Posterior vena cava (tissue), 2 donors: Measurements from ENCODE around the gene ZNF343. TPM values are rescaled to one million over a fixed set of nuclear protein-coding genes. Genes with fewer than 3 reads are reported as not detected.
A peak's percentile ranks its signal among the peaks of the same experiment; 100 is the strongest.

Experiments
- DNase-seq: peaks from one replicate; pipeline ENCODE4 v3.0.0-alpha.2; 2020; ENCODE audit warnings: low spot score
- intact Hi-C, 2 donors: fragments of 100-400 bp; cut with DNase I; formaldehyde crosslinking; loops; one replicate each; pipeline versions ENCODE4 v1.14.1 to v1.14.2; 2022 to 2023
- total RNA-seq, 2 donors: library from RNA; stranded (reverse); fragmentation: NEBNext Ultra II Directional; extraction: Animal tissue kit (Norgen Biotek cat#: 25700); gene quantifications; one replicate each; pipeline ENCODE4 v1.2.1, GENCODE V29; 2021
- donor health status: DM: yes; HTN: yes; CAD: no.
- donor health status: DM: yes; HTN: yes; CAD: no.

ZNF343 gene
- total RNA-seq, 2 donors from 2014 or later: 9.5 to 10.0 TPM

DNA sequence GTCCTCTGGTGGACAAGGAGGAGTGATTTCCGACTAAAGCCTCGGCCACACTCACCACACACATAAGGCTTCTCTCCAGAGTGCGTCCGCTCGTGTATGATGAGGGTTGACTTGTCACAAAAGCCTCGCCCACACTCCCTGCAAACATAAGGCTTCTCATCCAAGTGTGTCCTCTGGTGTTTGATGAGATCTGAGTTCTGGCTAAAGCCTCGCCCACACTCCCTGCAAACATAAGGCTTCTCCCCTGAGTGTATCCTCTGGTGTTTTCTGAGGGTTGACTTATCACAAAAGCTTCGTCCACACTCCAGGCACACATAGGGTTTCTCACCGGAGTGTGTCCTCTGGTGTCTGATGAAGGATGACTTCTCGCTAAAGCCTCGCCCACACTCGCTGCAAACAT, 25.2 kb downstream of the ZNF343 start:
- no peak for DNase-seq
- intact Hi-C loops: no loop called here

GRCh38 chr20:2480381-2480780, 28.3 kb downstream of the ZNF343 start:
- intact Hi-C loops: no loop called here
- DNase-seq: no peak

DNA sequence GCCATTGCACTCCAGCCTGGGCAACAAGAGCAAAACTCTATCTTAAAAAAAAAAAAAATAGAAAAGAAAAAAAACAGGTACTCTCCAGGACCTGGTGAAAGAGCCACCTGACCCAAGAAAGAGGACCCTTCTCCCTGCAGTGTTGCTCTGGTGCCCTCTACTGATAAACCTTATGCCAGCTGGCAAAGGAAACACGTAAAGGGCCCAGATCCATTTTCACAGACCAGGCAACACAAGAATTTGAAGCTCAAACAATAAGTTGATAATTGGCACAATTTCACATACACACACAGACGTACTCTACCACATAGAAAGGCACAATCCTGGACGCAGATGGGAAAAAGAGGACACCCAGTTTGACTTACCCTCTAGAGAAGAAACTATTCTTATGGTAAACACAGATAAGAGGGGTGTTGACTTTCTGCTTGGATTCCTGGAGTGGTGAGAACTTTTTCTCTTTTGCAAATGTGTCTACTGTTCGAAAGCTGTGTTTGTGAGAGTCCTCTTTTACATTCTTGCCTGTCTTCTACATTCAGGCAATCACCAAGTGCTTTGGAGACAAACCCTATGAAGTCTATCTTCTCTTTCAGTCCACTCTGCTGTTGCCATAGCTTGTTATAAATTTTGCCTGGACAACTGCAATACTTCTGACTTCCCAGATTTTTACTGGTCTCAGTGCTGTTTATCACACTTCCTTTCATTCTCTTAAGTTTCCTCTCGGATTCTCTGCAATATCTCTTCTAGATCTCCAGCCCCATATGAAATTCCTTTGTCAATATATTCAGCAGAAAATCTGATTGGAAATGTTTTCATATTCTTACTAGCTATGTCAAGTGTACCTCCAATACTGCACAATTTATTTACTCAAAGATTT, 31.7 kb downstream of the ZNF343 start:
- DNase-seq: no peak
- intact Hi-C loops: no loop called here

GRCh38 chr20:2475850-2476741, 32.6 kb downstream of the ZNF343 start:
- intact Hi-C loops: no loop called here
- no peak for DNase-seq

- intact Hi-C loops: no loop called here
These were observed 35.2 kb downstream of the ZNF343 start for GRCh38 chr20:2473516-2473915.

GRCh38 chr20:2470423-2471193, 38.1 kb downstream of the ZNF343 start, which contains the start of gene SNRPB:
SNRPB (minus strand) TSS chr20:2470789; CDS start chr20:2470690, 99 bp downstream.
- intact Hi-C loops: no loop called here
- DNase-seq: peak; percentile 99

More at GRCh38 chr20:2473516-2473915, 35.2 kb downstream of the ZNF343 start:
- no peak for DNase-seq

DNA sequence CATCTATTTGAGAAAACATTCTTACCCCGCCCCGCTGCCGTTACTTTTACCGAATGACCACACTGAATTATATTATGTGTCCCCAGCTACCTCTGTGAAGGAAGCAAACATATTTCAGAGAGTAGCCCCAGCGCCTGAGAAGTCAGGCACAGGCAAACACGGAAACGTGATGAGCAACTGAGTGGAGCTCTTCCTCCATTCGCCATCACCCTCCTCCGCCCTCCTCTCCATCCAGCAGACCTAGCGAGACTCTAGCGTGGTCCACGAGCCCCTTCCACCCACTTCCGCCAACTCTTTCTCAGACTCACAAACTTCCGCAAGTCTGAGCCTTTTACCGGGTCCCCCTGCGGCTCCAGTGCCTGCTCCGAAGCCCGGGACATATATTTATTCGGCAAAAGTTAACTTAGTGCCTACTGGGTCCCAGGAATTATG, 38.7 kb downstream of the ZNF343 start:
- DNase-seq: no peak
- intact Hi-C loops: no loop called here

DNA sequence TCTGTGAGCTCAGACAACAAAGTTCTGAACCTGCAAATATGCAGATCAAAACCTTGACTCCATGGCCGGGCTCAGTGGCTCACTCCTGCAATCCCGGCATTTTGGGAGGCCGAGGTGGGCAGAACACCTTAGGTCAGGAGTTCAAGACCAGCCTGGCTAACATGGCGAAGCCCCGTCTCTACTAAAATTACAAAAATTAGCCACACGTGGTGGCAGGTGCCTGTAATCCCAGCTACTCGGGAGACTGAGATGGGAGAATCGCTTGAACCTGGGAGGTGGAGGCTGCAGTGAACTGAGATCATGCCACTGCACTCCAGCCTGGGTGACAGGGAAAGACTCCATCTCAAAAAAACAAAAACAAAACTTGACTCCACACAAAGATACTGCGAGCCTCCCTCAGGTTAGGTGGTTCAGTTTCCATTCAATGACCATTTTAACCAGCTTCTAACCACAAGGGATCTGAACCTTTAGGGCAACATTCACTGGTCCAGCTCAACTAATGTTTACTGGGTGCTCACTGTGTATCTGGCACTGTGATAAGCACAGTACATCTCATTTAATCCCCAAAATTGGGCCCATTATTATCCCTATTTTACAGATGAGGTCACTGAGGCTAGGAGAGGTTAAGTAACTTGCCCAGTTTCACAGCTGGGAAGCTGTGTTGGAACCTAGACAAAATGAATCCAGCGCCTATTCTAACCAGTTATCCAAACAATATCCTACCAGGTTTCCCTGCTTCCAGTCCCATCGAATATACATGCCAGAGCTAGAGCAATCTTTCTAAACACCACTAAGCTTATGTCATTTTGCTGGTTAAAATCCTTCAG, 39.9 kb downstream of the ZNF343 start:
- intact Hi-C loops: no loop called here
- DNase-seq: no peak

DNA sequence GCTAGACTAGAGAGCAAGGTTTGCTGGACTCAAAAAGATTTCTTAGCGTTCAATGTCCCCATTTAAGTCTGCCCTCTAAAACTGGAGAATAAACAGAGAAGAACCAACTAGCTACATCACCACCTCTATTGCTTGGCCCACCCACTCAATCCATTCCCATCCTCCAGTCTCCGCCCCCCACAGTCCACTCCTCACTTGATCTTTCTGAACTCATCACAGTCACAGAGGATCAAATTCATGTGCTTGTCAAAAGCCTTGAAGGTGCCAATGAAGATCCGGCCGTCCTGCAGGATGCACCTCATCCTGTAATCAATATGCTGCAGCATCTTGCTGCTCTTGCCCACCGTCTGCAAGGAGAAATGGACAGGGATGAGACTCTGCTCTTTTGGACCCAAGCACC, 41.3 kb downstream of the ZNF343 start:
- DNase-seq: no peak
- intact Hi-C loops: no loop called here

DNA sequence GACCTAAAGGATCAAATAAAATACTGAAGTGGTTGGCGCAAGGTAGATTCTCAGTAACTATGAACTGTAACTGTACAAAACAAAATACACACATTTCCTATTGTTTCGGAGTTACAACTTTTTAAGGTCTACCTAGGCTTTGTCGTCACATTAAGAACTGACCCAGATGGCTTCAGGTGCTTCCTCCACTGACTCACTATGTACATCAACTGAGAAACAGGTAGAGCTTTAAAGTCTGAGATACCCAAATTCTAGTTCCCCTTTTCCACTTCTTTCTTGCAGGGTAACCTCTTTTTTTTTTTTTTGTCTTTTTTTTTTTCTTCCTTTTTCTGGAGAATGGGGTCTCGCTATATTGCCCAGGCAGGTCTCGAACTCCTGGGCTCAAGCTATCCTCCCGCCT, 43.6 kb downstream of the ZNF343 start:
- intact Hi-C loops: no loop called here
- DNase-seq: no peak

- DNase-seq: no peak
- intact Hi-C loops: no loop called here
These were observed 44.9 kb downstream of the ZNF343 start for GRCh38 chr20:2463616-2464365.

GRCh38 chr20:2462484-2462883, 46.2 kb downstream of the ZNF343 start:
- intact Hi-C loops: no loop called here
- DNase-seq: no peak

GRCh38 chr20:2460752-2461424, 47.8 kb downstream of the ZNF343 start:
- no peak for DNase-seq
- intact Hi-C loops: no loop called here

DNA sequence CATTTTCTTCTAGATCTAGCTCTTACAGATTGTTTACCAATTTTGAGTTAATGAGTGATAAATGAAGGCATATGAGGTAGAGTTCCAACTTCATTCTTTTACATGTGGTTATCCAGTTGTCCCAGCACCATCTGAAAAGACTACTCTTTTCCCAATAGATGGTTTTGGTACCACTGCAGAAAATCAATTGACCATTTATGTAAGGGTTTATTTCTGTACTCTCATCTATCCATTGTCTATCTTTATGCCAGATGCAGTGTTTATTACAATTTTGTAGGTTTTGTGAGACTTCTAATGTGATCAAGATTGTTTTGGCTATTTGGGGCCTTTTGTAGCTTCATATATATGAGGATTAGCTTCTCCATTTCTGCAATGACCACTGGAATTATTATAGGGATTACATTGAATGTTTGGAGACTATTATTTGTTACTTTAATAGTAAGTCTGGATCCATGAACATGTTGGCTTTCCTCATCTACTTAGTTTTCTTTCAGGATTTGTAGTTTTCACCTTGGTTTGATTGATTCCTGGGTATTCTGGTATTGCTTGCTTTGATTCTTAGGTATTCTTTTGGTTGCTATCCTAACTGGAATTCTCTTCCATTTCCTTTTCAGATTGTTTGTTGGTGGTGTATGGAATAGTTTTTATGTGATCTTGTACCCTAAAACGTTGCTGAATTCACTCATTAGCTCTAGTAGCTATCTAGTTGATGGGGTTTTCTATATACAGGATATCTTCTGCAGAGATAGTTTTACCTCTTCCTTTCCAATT, 48.5 kb downstream of the ZNF343 start:
- intact Hi-C loops: no loop called here
- DNase-seq: no peak

DNA sequence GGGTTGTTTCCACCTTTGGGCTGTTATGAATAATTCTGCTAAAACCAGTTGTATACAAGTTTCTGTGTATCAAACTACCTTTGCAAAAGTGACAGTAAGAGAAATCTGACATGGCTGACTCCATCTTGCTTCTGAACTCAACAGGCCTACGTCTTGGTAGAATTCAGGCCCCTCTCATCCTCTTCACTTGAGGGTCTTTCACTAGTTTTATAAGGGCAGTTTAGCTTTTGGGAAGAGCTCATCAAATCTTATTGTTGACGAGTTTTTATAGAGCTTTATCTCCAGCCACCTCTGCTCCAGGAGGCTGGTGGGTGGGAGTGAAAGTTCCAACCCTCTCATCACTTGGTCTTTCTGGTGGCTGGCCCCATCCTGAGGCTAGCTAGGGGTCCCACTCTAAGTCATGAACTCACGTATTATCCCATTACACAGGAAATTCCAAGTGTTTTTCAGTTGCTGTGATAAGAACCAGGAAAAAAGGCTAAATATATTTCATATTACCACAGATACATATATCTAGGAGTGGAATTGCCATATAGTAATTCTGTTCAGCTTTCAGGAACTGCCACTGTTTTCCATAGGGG, 49.7 kb downstream of the ZNF343 start:
- intact Hi-C loops: no loop called here
- DNase-seq: no peak

GRCh38 chr20:2455771-2456497, 52.8 kb downstream of the ZNF343 start:
- intact Hi-C loops: no loop called here
- no peak for DNase-seq
